Left lobe of liver (tissue), 2 donors: ENCODE measurements around the gene RAB1A. TPM values are rescaled to one million over a fixed set of nuclear protein-coding genes. Genes with fewer than 3 reads are reported as not detected.

ENCODE experiments used
- ATAC-seq: fragments of 200-7000 bp; cut with Tn5 transposase; one replicate; pipeline ENCODE4 v1.9.1; 2020; ENCODE audit warnings: mild to moderate bottlenecking, moderate library complexity
- DNase-seq: peaks from one replicate; pipeline ENCODE4 v3.0.0-alpha.2; 2020; ENCODE audit warnings: low spot score
- total RNA-seq: library from RNA; stranded (reverse); gene quantifications from one replicate; pipeline ENCODE4 v1.2.1, GENCODE V29; 2021
- donor health status: DM: no; HTN: no; CAD: no; lungs with moderate emphysema.
- donor health status: DM: no; HTN: yes; CAD: no.

Gene RAB1A
- total RNA-seq, 1 donor from 2014 or later, result 62.3 TPM

GRCh38 chr2:65062843-65063825 lies 66.8 kb downstream of the RAB1A start:
- DNase-seq (no peak), ATAC-seq (no peak)

- no peak for ATAC-seq
These were observed 68.0 kb downstream of the RAB1A start for GRCh38 chr2:65061910-65062339.

GRCh38 chr2:65061146-65061909 lies 68.6 kb downstream of the RAB1A start:
- ATAC-seq (no peak), DNase-seq (no peak)

More at GRCh38 chr2:65061910-65062339, 68.0 kb downstream of the RAB1A start:
- DNase-seq, result no peak

- no peak for DNase-seq
- no peak for ATAC-seq
These were observed 70.8 kb downstream of the RAB1A start for GRCh38 chr2:65059071-65059470.

GRCh38 chr2:65057391-65058052 lies 72.4 kb downstream of the RAB1A start:
- DNase-seq (no peak), ATAC-seq (no peak)

- no peak for DNase-seq
- ATAC-seq, result no peak
These were observed 72.9 kb downstream of the RAB1A start for GRCh38 chr2:65057054-65057375.

- DNase-seq, result peak; percentile 98
- peak; percentile 97 for ATAC-seq
These were observed 73.5 kb downstream of the RAB1A start, which contains the start of gene CEP68 for GRCh38 chr2:65056215-65057053. CEP68 (plus strand) TSS chr2:65056416; CDS start chr2:65069445, 13,029 bp downstream.

- DNase-seq (no peak), ATAC-seq (peak; percentile 47)
These were observed 74.3 kb downstream of the RAB1A start for GRCh38 chr2:65055422-65056214.

GRCh38 chr2:65054749-65055421 lies 75.0 kb downstream of the RAB1A start:
- DNase-seq (no peak), ATAC-seq (no peak)

- DNase-seq, result no peak
- no peak for ATAC-seq
These were observed 76.7 kb downstream of the RAB1A start for GRCh38 chr2:65053199-65053598.

GRCh38 chr2:65050931-65051330 lies 79.0 kb downstream of the RAB1A start:
- ATAC-seq (no peak), DNase-seq (no peak)

- DNase-seq (no peak), ATAC-seq (no peak)
These were observed 80.8 kb downstream of the RAB1A start for GRCh38 chr2:65049010-65049639.

GRCh38 chr2:65046633-65047407 lies 83.1 kb downstream of the RAB1A start:
- DNase-seq, result no peak
- ATAC-seq, result no peak

- ATAC-seq (no peak), DNase-seq (no peak)
These were observed 84.3 kb downstream of the RAB1A start for GRCh38 chr2:65045651-65046050.

- DNase-seq (no peak), ATAC-seq (no peak)
These were observed 85.7 kb downstream of the RAB1A start for GRCh38 chr2:65044097-65044735.

- ATAC-seq (no peak), DNase-seq (no peak)
These were observed 86.9 kb downstream of the RAB1A start for GRCh38 chr2:65043001-65043400.
